GM12878 (cell line): ENCODE measurements around the gene PRLH.

ENCODE experiments used
- BCLAF1 ChIP-seq: fragments of 450-650 bp; IDR thresholded peaks from 2 replicates; pipeline ENCODE4 v1.6.1; 2017; ENCODE audit warnings: antibody characterized with exemption, mild to moderate bottlenecking, moderate library complexity
- JUNB ChIP-seq: IDR thresholded peaks from 2 replicates; pipeline ENCODE4 v1.6.1; 2016; ENCODE audit warnings: antibody characterized with exemption, mild to moderate bottlenecking
- MEF2A ChIP-seq: IDR thresholded peaks from 2 replicates; pipeline ENCODE4 v1.6.1; 2011; ENCODE audit warnings: low read depth, mild to moderate bottlenecking, low read length, moderate library complexity; ENCODE audit not compliant: insufficient read depth
- NRF1 ChIP-seq: conservative IDR thresholded peaks from 2 replicates; pipeline ENCODE4 v1.6.1; 2011; ENCODE audit warnings: mild to moderate bottlenecking, low read depth, low read length, improper control_type of control experiment
- POLR2AphosphoS5 ChIP-seq: IDR thresholded peaks from 2 replicates; pipeline ENCODE4 v1.6.1; 2011; ENCODE audit warnings: mild to moderate bottlenecking, low read length, inconsistent platforms
- RAD21 ChIP-seq: IDR thresholded peaks from 2 replicates; pipeline ENCODE4 v1.6.1; 2011; ENCODE audit warnings: mild to moderate bottlenecking, low read depth, low read length, moderate library complexity; ENCODE audit not compliant: insufficient read depth
- ZNF24 ChIP-seq: fragments of 450-650 bp; IDR thresholded peaks from 2 replicates; pipeline ENCODE4 v1.6.1; 2017; ENCODE audit warnings: antibody characterized with exemption, mild to moderate bottlenecking
- TF ChIP-seq, protein P1 (sequence below), 3 experiments: IDR thresholded peaks in 2 of 3; conservative IDR thresholded peaks in 1 of 3; 2 replicates each; pipeline ENCODE4 v1.5.1; 2011; ENCODE audit warnings: low read depth in 3 of 3, low read length in 3 of 3, mild to moderate bottlenecking in 3 of 3, control low read depth in 2 of 3, moderate library complexity in 2 of 3, inconsistent platforms in 1 of 3, mixed read lengths in 1 of 3; ENCODE audit not compliant: control insufficient read depth in 2 of 3, insufficient read depth in 1 of 3; ENCODE audit errors: extremely low read depth in 1 of 3

- TF ChIP-seq, protein P1, sequence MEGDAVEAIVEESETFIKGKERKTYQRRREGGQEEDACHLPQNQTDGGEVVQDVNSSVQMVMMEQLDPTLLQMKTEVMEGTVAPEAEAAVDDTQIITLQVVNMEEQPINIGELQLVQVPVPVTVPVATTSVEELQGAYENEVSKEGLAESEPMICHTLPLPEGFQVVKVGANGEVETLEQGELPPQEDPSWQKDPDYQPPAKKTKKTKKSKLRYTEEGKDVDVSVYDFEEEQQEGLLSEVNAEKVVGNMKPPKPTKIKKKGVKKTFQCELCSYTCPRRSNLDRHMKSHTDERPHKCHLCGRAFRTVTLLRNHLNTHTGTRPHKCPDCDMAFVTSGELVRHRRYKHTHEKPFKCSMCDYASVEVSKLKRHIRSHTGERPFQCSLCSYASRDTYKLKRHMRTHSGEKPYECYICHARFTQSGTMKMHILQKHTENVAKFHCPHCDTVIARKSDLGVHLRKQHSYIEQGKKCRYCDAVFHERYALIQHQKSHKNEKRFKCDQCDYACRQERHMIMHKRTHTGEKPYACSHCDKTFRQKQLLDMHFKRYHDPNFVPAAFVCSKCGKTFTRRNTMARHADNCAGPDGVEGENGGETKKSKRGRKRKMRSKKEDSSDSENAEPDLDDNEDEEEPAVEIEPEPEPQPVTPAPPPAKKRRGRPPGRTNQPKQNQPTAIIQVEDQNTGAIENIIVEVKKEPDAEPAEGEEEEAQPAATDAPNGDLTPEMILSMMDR (IDR thresholded peaks at IDR 0.05 in 2 of 3, conservative IDR thresholded peaks at IDR 0.05 in 1 of 3; ENCODE audit: control insufficient read depth in 2 of 3, extremely low read depth in 1 of 3, insufficient read depth in 1 of 3, low read depth in 3 of 3, low read length in 3 of 3): no peak
- no peak for TF ChIP-seq POLR2AphosphoS5
- no peak for TF ChIP-seq ZNF24
- no peak for TF ChIP-seq BCLAF1
- no peak for TF ChIP-seq JUNB
- no peak for TF ChIP-seq RAD21
- TF ChIP-seq MEF2A: no peak
- TF ChIP-seq NRF1: no peak
These were observed 17.3 kb downstream of the PRLH start for GRCh38 chr2:237583385-237584295.
